DOHH2 (cell line): Measurements from ENCODE around the gene C4BPB.

Experiments used
- H3F3A ChIP-seq: fragments of 200-600 bp; sonication (generic), shearing (Covaris generic); 2 replicates; pipeline ENCODE4 v1.6.0; 2016; ENCODE audit warnings: antibody characterized with exemption, mild to moderate bottlenecking; ENCODE audit not compliant: control insufficient read depth, insufficient read depth
- H3K27ac ChIP-seq: fragments of 200-600 bp; sonication (generic); 2 replicates; pipeline ENCODE4 v1.5.1; 2014; ENCODE audit warnings: low read depth, mild to moderate bottlenecking, low read length, moderate library complexity
- H3K27me3 ChIP-seq: fragments of 200-600 bp; sonication (generic); 2 replicates; pipeline ENCODE4 v1.6.1; 2014; ENCODE audit warnings: mild to moderate bottlenecking, low read length, mixed read lengths; ENCODE audit not compliant: control insufficient read depth
- H3K36me3 ChIP-seq: fragments of 200-600 bp; sonication (generic); 2 replicates; pipeline ENCODE4 v1.6.1; 2014; ENCODE audit warnings: mild to moderate bottlenecking, low read length, moderate library complexity, mixed read lengths; ENCODE audit not compliant: control insufficient read depth
- H3K4me1 ChIP-seq: fragments of 200-600 bp; sonication (generic); 2 replicates; pipeline ENCODE4 v1.6.1; 2014; ENCODE audit warnings: mild to moderate bottlenecking, low read length, mixed read lengths; ENCODE audit not compliant: control insufficient read depth
- H3K4me2 ChIP-seq: fragments of 200-600 bp; sonication (generic); 2 replicates; pipeline ENCODE4 v1.6.0; 2014; ENCODE audit warnings: mild to moderate bottlenecking, low read length, moderate library complexity
- H3K4me3 ChIP-seq: fragments of 200-600 bp; sonication (generic); 2 replicates; pipeline ENCODE4 v1.5.1; 2014; ENCODE audit warnings: mild to moderate bottlenecking, low read length, mixed read lengths
- H3K79me2 ChIP-seq: fragments of 200-600 bp; sonication (generic); 2 replicates; pipeline ENCODE4 v1.6.1; 2014; ENCODE audit warnings: mild to moderate bottlenecking, low read length, mixed read lengths; ENCODE audit not compliant: control insufficient read depth
- H3K9me2 ChIP-seq: fragments of 200-600 bp; sonication (generic); replicated peaks from 2 replicates; pipeline ENCODE4 v1.6.1; 2014; ENCODE audit warnings: mild to moderate bottlenecking, low read length, mixed read lengths; ENCODE audit not compliant: control insufficient read depth
- H3K9me3 ChIP-seq: fragments of 200-600 bp; sonication (generic); 2 replicates; pipeline ENCODE4 v1.6.1; 2014; ENCODE audit warnings: antibody characterized with exemption, low read length, mixed read lengths; ENCODE audit not compliant: control insufficient read depth, insufficient read depth
- H4K20me1 ChIP-seq: fragments of 200-600 bp; sonication (generic); 2 replicates; pipeline ENCODE4 v1.6.0; 2014; ENCODE audit warnings: low read depth, mild to moderate bottlenecking, antibody characterized with exemption, low read length, moderate library complexity; ENCODE audit not compliant: control insufficient read depth, insufficient read depth
- EZH2phosphoT487 ChIP-seq: fragments of 200-600 bp; sonication (generic); IDR thresholded peaks from 2 replicates; pipeline ENCODE4 v1.6.1; 2017; ENCODE audit warnings: borderline replicate concordance, mild to moderate bottlenecking, antibody characterized with exemption, low read length, moderate library complexity, mixed read lengths
- TF ChIP-seq, protein P1 (sequence below): fragments of 200-600 bp; sonication (generic); IDR thresholded peaks from one replicate; pipeline ENCODE4 v1.5.1; 2014; ENCODE audit warnings: antibody characterized with exemption, mild to moderate bottlenecking, low read depth, low read length; ENCODE audit not compliant: poor library complexity, severe bottlenecking

C4BPB gene

GRCh38 chr1:207079706-207080241 is 8.9 kb upstream of the C4BPB start:
- Histone ChIP-seq H4K20me1 (no peaks in the 10 kb centered on the region), H3K36me3 (no peaks in the 10 kb centered on the region), H3K4me1 (no peaks in the 10 kb centered on the region), H3K9me2 (no peaks in the 10 kb centered on the region), H3F3A (no peaks in the 10 kb centered on the region), H3K79me2 (no peaks in the 10 kb centered on the region), H3K9me3 (no peaks in the 10 kb centered on the region), H3K4me3 (no peak overlapping the region), H3K27ac (no peak overlapping the region), H3K27me3 (peaks cover 40% of the 10 kb centered on the region), H3K4me2 (no peak overlapping the region)
- TF ChIP-seq, protein P1, sequence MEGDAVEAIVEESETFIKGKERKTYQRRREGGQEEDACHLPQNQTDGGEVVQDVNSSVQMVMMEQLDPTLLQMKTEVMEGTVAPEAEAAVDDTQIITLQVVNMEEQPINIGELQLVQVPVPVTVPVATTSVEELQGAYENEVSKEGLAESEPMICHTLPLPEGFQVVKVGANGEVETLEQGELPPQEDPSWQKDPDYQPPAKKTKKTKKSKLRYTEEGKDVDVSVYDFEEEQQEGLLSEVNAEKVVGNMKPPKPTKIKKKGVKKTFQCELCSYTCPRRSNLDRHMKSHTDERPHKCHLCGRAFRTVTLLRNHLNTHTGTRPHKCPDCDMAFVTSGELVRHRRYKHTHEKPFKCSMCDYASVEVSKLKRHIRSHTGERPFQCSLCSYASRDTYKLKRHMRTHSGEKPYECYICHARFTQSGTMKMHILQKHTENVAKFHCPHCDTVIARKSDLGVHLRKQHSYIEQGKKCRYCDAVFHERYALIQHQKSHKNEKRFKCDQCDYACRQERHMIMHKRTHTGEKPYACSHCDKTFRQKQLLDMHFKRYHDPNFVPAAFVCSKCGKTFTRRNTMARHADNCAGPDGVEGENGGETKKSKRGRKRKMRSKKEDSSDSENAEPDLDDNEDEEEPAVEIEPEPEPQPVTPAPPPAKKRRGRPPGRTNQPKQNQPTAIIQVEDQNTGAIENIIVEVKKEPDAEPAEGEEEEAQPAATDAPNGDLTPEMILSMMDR = no peak

DNA sequence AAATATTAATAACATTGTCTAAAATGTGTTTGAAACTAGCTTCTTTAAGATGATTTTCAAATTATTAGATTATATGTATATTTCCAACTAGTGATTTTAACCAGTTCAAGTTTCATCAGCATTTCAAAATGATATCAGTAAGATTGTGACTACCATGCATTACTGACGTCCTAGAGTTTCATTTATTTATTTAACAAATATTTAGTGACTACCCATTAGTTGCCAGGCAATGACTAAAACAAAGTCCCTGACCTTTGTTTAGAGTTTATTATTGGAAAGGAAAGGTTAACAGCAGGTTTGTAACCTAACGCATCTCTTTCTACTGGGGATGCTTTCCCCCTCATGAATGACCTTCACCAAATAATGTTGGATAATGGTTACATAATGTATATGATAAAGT is 7.6 kb upstream of the C4BPB start:
- H4K20me1 ChIP-seq = no peaks in the 10 kb centered on the region
- peaks cover 35% of the 10 kb centered on the region for H3K27me3 ChIP-seq
- H3K9me3 ChIP-seq = no peaks in the 10 kb centered on the region
- no peaks in the 10 kb centered on the region for H3K4me1 ChIP-seq
- H3K27ac ChIP-seq = no peak overlapping the region
- H3K4me2 ChIP-seq = no peak overlapping the region
- H3K36me3 ChIP-seq = no peaks in the 10 kb centered on the region
- no peaks in the 10 kb centered on the region for H3K9me2 ChIP-seq
- H3K79me2 ChIP-seq = no peaks in the 10 kb centered on the region
- H3K4me3 ChIP-seq = no peak overlapping the region
- H3F3A ChIP-seq = no peaks in the 10 kb centered on the region
- TF ChIP-seq, protein P1 = no peak
- no peak for TF ChIP-seq EZH2phosphoT487

- TF ChIP-seq EZH2phosphoT487 = no peak
- TF ChIP-seq, protein P1 = no peak
- H3K9me3 ChIP-seq = no peaks in the 10 kb centered on the region
- H3K4me2 ChIP-seq = no peak overlapping the region
- H3K79me2 ChIP-seq = no peaks in the 10 kb centered on the region
- H3K4me1 ChIP-seq = no peaks in the 10 kb centered on the region
- H3K36me3 ChIP-seq = no peaks in the 10 kb centered on the region
- H3K4me3 ChIP-seq = no peak overlapping the region
- peaks cover 30% of the 10 kb centered on the region for H3K27me3 ChIP-seq
- no peak overlapping the region for H3K27ac ChIP-seq
- H3F3A ChIP-seq = no peaks in the 10 kb centered on the region
- H3K9me2 ChIP-seq = no peaks in the 10 kb centered on the region
- no peaks in the 10 kb centered on the region for H4K20me1 ChIP-seq
Observed at GRCh38 chr1:207081806-207082205, 6.9 kb upstream of the C4BPB start.
